Subcutaneous adipose tissue (tissue), 4 donors: ENCODE data around the gene SOCS7. TPM values are rescaled to one million over a fixed set of nuclear protein-coding genes. Genes with fewer than 3 reads are reported as not detected.

ENCODE experiments used
- CTCF ChIP-seq: fragments of 450-650 bp; IDR thresholded peaks from one replicate; pipeline ENCODE4 v1.5.1; 2016; ENCODE audit warnings: low read depth, mild to moderate bottlenecking, control low read depth, antibody characterized with exemption, moderate library complexity
- total RNA-seq, 4 donors: library from RNA; depleted of rRNA; stranded (reverse); fragments of >200 nt; gene quantifications; one replicate each; pipeline ENCODE4 v1.1.0, GENCODE V29; 2016

Gene SOCS7
- total RNA-seq, 4 donors from 2014 or later: 5.5 to 20.9 (median 8.8) TPM

- no peak for TF ChIP-seq CTCF
Observed at GRCh38 chr17:38329808-38330730, 21.6 kb upstream of the SOCS7 start.

DNA sequence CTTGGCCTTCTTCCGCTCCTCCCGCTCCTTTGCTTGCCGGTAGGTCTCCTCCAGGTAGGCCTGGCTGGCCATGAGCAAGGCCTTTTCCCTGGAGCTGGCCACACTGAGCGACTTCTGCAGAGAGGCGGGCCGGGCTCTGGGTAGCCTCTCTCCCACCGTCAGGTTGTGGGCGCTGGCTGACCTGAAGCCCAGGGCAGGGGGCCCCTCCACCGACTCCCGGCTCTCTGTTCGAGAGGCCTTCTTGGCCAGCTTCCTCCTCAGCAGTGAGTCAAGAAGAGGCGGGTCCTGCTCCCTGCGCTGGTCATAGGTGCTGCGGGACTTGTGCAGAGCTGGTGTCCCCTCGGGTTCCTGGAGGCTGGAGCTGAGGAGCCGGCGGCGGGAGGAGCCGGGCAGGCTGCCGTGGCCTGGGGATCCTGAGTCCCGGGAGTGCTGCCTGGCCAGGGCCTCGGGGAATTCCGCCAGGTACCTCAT, 20.7 kb upstream of the SOCS7 start:
- no peak for TF ChIP-seq CTCF

- no peak for TF ChIP-seq CTCF
Observed at GRCh38 chr17:38332735-38333134, 18.9 kb upstream of the SOCS7 start.

DNA sequence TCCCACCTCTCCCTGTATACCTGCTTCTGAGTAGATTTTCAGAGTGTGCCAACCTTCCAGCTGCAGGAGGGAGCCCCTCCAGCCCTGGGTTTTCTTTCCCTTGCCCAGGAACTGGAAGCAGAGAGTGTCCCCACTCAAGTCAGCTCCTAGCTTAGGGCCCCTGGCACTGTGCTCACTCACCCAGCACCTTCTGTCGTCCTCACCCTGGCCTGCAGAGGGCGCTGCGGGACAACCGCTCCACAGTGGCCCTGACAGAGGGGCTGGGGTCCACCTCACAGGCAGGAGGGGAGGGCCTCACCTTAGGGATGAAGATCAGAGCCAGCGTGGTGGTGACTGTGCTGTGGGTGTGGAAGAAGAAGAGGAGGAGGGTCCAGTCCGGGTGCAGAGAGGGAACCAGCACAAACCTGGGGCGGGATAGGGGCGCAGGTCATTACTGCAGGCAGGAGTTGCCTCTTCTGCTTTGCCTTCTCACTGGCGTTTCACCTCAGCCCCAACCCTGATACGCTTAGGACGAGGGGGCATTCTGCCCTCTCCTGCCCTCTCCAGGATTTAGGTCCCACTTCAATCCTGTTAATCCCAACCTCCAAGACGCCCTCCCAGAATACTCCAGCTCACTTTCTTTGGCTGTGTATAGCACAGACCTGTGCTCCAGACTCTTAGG, 17.9 kb upstream of the SOCS7 start:
- no peak for TF ChIP-seq CTCF

GRCh38 chr17:38334480-38335364, 16.9 kb upstream of the SOCS7 start:
- TF ChIP-seq CTCF: no peak

DNA sequence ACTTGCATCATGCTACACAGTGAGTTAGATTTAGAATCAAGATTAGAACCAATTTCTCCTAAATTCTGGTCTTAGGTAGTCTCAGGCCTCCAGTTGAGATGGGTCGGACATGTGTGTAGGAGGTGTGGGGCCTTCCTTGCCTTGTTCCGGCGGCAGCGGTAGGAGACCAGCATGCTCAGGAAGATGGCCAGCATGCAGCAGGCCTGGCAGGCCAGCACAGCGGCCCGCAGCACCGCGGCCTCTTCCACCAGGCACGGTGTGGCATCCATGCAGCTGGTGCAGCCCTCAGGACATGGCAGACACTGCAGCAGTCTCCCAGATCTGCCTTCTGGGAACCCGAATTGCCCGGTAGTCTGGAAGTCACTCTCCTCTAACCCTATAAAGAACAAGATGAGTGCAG, 14.8 kb upstream of the SOCS7 start:
- TF ChIP-seq CTCF: no peak
